Neuronal stem cell (in vitro differentiated cells): ENCODE measurements around the gene PIGK.
"Not testable (repeated sequence)": the region's sequence is repeated elsewhere in the genome, so short reads cannot be mapped to it uniquely, and the experiment has no call there.

Experiments
- DNase-seq: peaks from one replicate; pipeline ENCODE4 v3.0.0-alpha.2; 2013; ENCODE audit warnings: low spot score
- H2AFZ ChIP-seq: one replicate; pipeline ENCODE4 v1.6.1; 2013; ENCODE audit warnings: mild to moderate bottlenecking, low read length, inconsistent platforms
- H2AK5ac ChIP-seq: 2 replicates; pipeline ENCODE4 v1.6.1; 2013; ENCODE audit warnings: low read depth, mild to moderate bottlenecking, inconsistent platforms, low read length, moderate library complexity, mixed read lengths
- H2BK120ac ChIP-seq: 2 replicates; pipeline ENCODE4 v1.6.1; 2013; ENCODE audit warnings: low read depth, mild to moderate bottlenecking, inconsistent platforms, low read length, moderate library complexity, mixed read lengths
- H2BK12ac ChIP-seq: one replicate; pipeline ENCODE4 v1.6.1; 2013; ENCODE audit warnings: low read length, inconsistent platforms
- H2BK15ac ChIP-seq: 2 replicates; pipeline ENCODE4 v1.6.1; 2013; ENCODE audit warnings: mild to moderate bottlenecking, low read length, inconsistent platforms, mixed read lengths
- H2BK5ac ChIP-seq: one replicate; pipeline ENCODE4 v1.6.1; 2013; ENCODE audit warnings: inconsistent platforms, mild to moderate bottlenecking, low read length, moderate library complexity
- H3K14ac ChIP-seq: one replicate; pipeline ENCODE4 v1.6.1; 2013; ENCODE audit warnings: low read length, inconsistent platforms
- H3K18ac ChIP-seq: 2 replicates; pipeline ENCODE4 v1.6.1; 2013; ENCODE audit warnings: low read length, inconsistent platforms
- H3K23ac ChIP-seq: 2 replicates; pipeline ENCODE4 v1.6.1; 2013; ENCODE audit warnings: low read depth, mild to moderate bottlenecking, mixed read lengths, low read length, inconsistent platforms; ENCODE audit not compliant: poor library complexity
- H3K27ac ChIP-seq: replicated peaks from 3 replicates; pipeline ENCODE4 v1.5.1; 2013; ENCODE audit warnings: low read length, inconsistent platforms
- H3K27me3 ChIP-seq, 3 experiments: 2 replicates each; pipeline ENCODE4 v1.6.1; 2013; ENCODE audit warnings: low read length in 3 of 3, mild to moderate bottlenecking in 2 of 3, inconsistent platforms in 1 of 3, low read depth in 1 of 3, mixed read lengths in 1 of 3, moderate library complexity in 1 of 3; ENCODE audit not compliant: control insufficient read depth in 3 of 3, insufficient read depth in 3 of 3
- H3K36me3 ChIP-seq, 2 donors: replicated peaks in 1 of 2; 2 replicates each; pipeline ENCODE4 v1.6.1; 2013; ENCODE audit warnings: low read length in 2 of 2; ENCODE audit not compliant: control insufficient read depth in 2 of 2, insufficient read depth in 2 of 2
- H3K4ac ChIP-seq: 2 replicates; pipeline ENCODE4 v1.6.1; 2013; ENCODE audit warnings: inconsistent platforms, mild to moderate bottlenecking, low read length, moderate library complexity
- H3K4me1 ChIP-seq, 2 donors: 1 replicate in 1 of 2; 2 replicates in 1 of 2; pipeline ENCODE4 v1.6.1; 2013; ENCODE audit warnings: low read length in 2 of 2, low read depth in 1 of 2; ENCODE audit not compliant: control insufficient read depth in 2 of 2, insufficient read depth in 1 of 2
- H3K4me2 ChIP-seq: one replicate; pipeline ENCODE4 v1.6.1; 2013; ENCODE audit warnings: mild to moderate bottlenecking, low read length, inconsistent platforms; ENCODE audit not compliant: insufficient read depth, poor library complexity, severe bottlenecking
- H3K4me3 ChIP-seq, 2 donors: 2 replicates each; pipeline ENCODE4 v1.5.1; 2013; ENCODE audit warnings: low read length in 2 of 2, mild to moderate bottlenecking in 2 of 2, inconsistent platforms in 1 of 2, moderate library complexity in 1 of 2
- H3K79me1 ChIP-seq: one replicate; pipeline ENCODE4 v1.6.1; 2013; ENCODE audit warnings: low read depth, mild to moderate bottlenecking, inconsistent platforms, low read length, moderate library complexity
- H3K9ac ChIP-seq: one replicate; pipeline ENCODE4 v1.6.1; 2013; ENCODE audit warnings: mild to moderate bottlenecking, low read depth, low read length, inconsistent platforms; ENCODE audit not compliant: poor library complexity
- H3K9me3 ChIP-seq, 2 donors: replicated peaks in 1 of 2; 2 replicates each; pipeline versions ENCODE3 to v1.6.1; 2013; ENCODE audit warnings: low read length in 2 of 2, mild to moderate bottlenecking in 2 of 2, inconsistent platforms in 1 of 2, low read depth in 1 of 2, mixed read lengths in 1 of 2, moderate library complexity in 1 of 2; ENCODE audit not compliant: control insufficient read depth in 2 of 2, insufficient read depth in 1 of 2
- H4K8ac ChIP-seq: one replicate; pipeline ENCODE4 v1.6.1; 2013; ENCODE audit warnings: low read depth, mild to moderate bottlenecking, inconsistent platforms, low read length, moderate library complexity
- H4K91ac ChIP-seq: one replicate; pipeline ENCODE4 v1.6.1; 2013; ENCODE audit warnings: low read length, low read depth, mild to moderate bottlenecking, inconsistent platforms; ENCODE audit not compliant: poor library complexity
- WGBS, 2 donors: extraction: QIAGEN DNeasy Blood & Tissue Kit; methylation state at CpG; one replicate each; pipeline ENCODE4 v1.1.7; 2013; ENCODE audit warnings: missing lambda C conversion rate in 2 of 2, mixed read lengths in 1 of 2; ENCODE audit not compliant: insufficient read length in 2 of 2, insufficient replicate concordance in 1 of 2; ENCODE audit errors: extremely low coverage in 2 of 2; 5-methylcytosine and 5-hydroxymethylcytosine counted together

Gene PIGK

GRCh38 chr1:77188770-77189169 is 30.5 kb downstream of the PIGK start:
- WGBS, 2 donors, result no CpG with 5 or more reads among the region's 4 CpGs
- Histone ChIP-seq H4K91ac (no peak overlapping the region), H2AK5ac (no peak overlapping the region), H2BK12ac (no peak overlapping the region), H3K4me3 (no peak overlapping the region), H3K27ac (no peak overlapping the region), H2BK120ac (no peak overlapping the region), H3K9ac (no peak overlapping the region), H3K18ac (no peak overlapping the region), H3K9me3 (peaks cover 0 to 15% of the 10 kb centered on the region in 2 donors), H3K27me3 (no peaks in the 10 kb centered on the region), H3K23ac (no peak overlapping the region), H3K79me1 (no peaks in the 10 kb centered on the region), H2AFZ (no peak overlapping the region), H3K4me1 (peaks cover 0 to 1% of the 10 kb centered on the region in 2 donors), H4K8ac (no peak overlapping the region), H3K4ac (no peak overlapping the region), H3K4me2 (no peak overlapping the region), H2BK15ac (no peak overlapping the region), H3K36me3 (peaks cover 0 to 3% of the 10 kb centered on the region in 2 donors), H3K14ac (no peak overlapping the region), H2BK5ac (no peak overlapping the region)
- DNase-seq, result no peak

- H2BK12ac ChIP-seq, H2AK5ac ChIP-seq, H4K91ac ChIP-seq, H2BK5ac ChIP-seq, H3K14ac ChIP-seq, H3K4me1 ChIP-seq, H3K23ac ChIP-seq, H3K4me3 ChIP-seq, H3K27ac ChIP-seq, H2AFZ ChIP-seq, H3K18ac ChIP-seq, H3K4ac ChIP-seq, H2BK15ac ChIP-seq, H3K27me3 ChIP-seq, H4K8ac ChIP-seq, DNase-seq, H3K36me3 ChIP-seq, H3K9ac ChIP-seq, H2BK120ac ChIP-seq, H3K79me1 ChIP-seq, H3K4me2 ChIP-seq: not testable (repeated sequence)
- peaks cover 0 to 19% of the 10 kb centered on the region in 2 donors for H3K9me3 ChIP-seq
- no CpG with 5 or more reads among the region's 4 CpGs for WGBS, 2 donors
Measured at GRCh38 chr1:77186907-77187306, 32.3 kb downstream of the PIGK start.

- no peaks in the 10 kb centered on the region for H3K27me3 ChIP-seq
- DNase-seq, result no peak
- H3K79me1 ChIP-seq, result no peaks in the 10 kb centered on the region
- peaks cover 0 to 4% of the 10 kb centered on the region in 2 donors for H3K4me1 ChIP-seq
- WGBS, 2 donors, result no CpG with 5 or more reads among the region's 2 CpGs
- H3K9ac ChIP-seq, result no peak overlapping the region
- H3K9me3 ChIP-seq, result peaks cover 0 to 21% of the 10 kb centered on the region in 2 donors
- H3K18ac ChIP-seq, result no peak overlapping the region
- H3K14ac ChIP-seq, result no peak overlapping the region
- H2BK15ac ChIP-seq, result no peak overlapping the region
- no peak overlapping the region for H2BK120ac ChIP-seq
- H3K4me3 ChIP-seq, result no peak overlapping the region
- no peak overlapping the region for H3K23ac ChIP-seq
- no peak overlapping the region for H2BK5ac ChIP-seq
- H3K4me2 ChIP-seq, result no peak overlapping the region
- no peak overlapping the region for H4K91ac ChIP-seq
- H2BK12ac ChIP-seq, result no peak overlapping the region
- no peak overlapping the region for H2AFZ ChIP-seq
- no peak overlapping the region for H2AK5ac ChIP-seq
- no peak overlapping the region for H4K8ac ChIP-seq
- peaks cover 0 to 3% of the 10 kb centered on the region in 2 donors for H3K36me3 ChIP-seq
- no peak overlapping the region for H3K4ac ChIP-seq
- H3K27ac ChIP-seq, result no peak overlapping the region
Measured at GRCh38 chr1:77182083-77182482, 37.1 kb downstream of the PIGK start.

GRCh38 chr1:77179632-77180031 is 39.6 kb downstream of the PIGK start:
- DNase-seq, result no peak
- Histone ChIP-seq H3K4me2 (no peak overlapping the region), H3K4ac (no peak overlapping the region)

More at GRCh38 chr1:77179632-77180031, 39.6 kb downstream of the PIGK start:
- Histone ChIP-seq H3K36me3 (no peaks in the 10 kb centered on the region), H3K27ac (no peak overlapping the region), H2AK5ac (no peak overlapping the region), H3K79me1 (no peaks in the 10 kb centered on the region), H2BK15ac (no peak overlapping the region), H3K14ac (no peak overlapping the region), H4K91ac (no peak overlapping the region), H3K27me3 (no peaks in the 10 kb centered on the region), H3K18ac (no peak overlapping the region), H3K9ac (no peak overlapping the region), H2BK12ac (no peak overlapping the region), H3K9me3 (peaks cover under 1 to 36% of the 10 kb centered on the region in 2 donors), H3K23ac (no peak overlapping the region), H2BK5ac (no peak overlapping the region), H2AFZ (no peak overlapping the region), H3K4me1 (peaks cover 0 to 4% of the 10 kb centered on the region in 2 donors), H4K8ac (no peak overlapping the region), H3K4me3 (no peak overlapping the region), H2BK120ac (no peak overlapping the region)
- no CpG with 5 or more reads among the region's 1 CpG for WGBS, 2 donors
